T-helper 2 cell (primary cell): ENCODE measurements around the gene CAV2.

Experiments used
- DNase-seq, 5 experiments: peaks; one replicate each; pipeline versions ENCODE4 v3.0.0 to v3.0.0-alpha.2; 2012 to 2022

CAV2 gene

GRCh38 chr7:116496653-116497052, 2.9 kb upstream of the CAV2 start:
- DNase-seq: no peak

DNA sequence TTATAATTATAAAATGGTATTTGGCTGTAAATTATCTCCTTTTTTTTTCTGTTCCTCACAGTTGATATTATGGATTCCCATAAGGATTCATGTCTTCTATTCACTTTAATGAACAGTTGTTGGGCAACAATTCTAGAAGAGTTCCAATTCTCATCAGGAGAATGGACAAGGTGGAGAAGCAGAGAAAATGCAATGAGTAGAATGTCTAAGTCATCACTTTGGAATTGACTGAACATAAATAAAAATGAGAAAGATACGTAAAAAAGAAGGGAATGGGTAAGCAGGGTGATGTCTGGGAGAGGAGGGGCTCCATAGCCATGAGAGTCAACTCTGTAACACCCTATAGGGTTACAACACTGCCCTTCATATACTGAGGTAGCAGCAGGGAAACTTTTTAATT, 1.8 kb upstream of the CAV2 start:
- DNase-seq: no peak

DNA sequence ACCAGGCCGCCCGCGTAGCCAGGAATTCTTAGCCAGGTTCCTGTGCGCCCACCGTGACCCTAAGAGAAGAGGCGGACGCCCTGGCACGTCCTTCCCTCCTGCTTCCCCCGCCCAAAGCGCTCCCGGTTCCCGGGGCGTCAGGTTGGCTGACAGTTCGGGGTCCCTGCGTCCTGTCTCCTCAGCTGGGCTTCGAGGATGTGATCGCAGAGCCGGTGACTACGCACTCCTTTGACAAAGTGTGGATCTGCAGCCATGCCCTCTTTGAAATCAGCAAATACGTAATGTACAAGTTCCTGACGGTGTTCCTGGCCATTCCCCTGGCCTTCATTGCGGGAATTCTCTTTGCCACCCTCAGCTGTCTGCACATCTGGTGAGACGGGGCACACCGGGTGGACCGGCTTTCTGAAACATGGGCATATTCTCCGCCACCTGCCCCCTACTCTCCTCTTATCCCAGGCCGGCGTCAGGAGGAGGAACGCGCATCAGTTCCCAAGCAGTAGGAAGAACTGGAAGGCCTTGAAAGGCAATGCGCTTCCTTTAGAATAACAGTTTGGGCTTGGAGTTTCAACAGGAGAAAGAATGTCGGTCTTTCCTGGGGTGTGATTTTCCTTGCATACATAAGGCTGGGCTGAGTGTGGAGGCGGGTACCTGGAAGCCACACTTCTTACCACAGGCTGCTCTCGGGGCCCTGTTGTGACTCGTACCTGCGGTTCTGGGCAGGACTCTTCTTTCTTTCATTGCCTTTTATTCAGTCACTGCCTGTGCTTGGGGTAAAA, 728 bp downstream of the CAV2 start:
- DNase-seq: peak in 3 of 5 experiments; percentile 12 to 35 (median 16)

- no peak for DNase-seq
These were observed 2.1 kb downstream of the CAV2 start for GRCh38 chr7:116501425-116502167.

DNA sequence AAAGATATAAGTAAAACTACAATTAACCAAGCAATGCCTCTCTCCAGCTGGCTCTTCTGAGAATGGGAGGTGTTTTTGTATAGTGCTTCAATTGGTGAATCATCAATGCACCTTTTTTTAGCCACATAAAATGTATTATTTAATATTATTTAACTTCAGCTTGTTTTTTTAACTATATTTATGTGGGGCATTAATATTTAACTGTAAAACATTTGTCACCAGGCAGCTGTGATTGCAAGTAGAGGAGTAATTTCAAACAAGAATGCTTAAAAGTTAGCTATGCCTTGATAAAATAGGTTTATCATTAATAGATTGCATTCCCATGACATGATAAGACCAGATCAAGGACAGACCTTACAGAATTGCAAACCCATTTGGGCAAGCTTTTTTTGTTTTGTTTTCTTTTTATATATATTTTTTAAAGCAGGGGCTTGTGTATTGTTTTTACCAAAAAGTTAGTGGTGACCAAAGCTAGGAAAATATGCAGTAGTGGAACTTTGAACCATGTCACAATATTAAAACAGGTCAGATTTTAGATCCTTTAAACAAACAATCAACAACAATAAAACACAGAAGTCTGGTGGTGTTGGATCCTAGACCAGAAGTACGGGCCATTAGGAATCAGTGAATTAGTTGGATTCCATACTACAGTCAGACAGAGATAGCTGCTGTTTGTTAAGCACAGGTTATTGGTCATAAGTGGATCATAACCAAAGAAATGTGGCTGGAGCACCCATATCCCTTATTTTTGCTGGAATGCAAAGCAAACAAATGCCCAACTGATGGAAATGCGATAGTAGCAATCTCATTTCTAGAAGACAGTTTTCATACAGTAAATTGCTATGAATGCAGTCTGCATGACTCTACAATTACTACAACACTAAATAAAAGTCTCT, 2.9 kb downstream of the CAV2 start:
- DNase-seq: no peak

- no peak for DNase-seq
These were observed 4.3 kb downstream of the CAV2 start for GRCh38 chr7:116503835-116504234.

- no peak for DNase-seq
These were observed 5.7 kb downstream of the CAV2 start for GRCh38 chr7:116505278-116505677.

DNA sequence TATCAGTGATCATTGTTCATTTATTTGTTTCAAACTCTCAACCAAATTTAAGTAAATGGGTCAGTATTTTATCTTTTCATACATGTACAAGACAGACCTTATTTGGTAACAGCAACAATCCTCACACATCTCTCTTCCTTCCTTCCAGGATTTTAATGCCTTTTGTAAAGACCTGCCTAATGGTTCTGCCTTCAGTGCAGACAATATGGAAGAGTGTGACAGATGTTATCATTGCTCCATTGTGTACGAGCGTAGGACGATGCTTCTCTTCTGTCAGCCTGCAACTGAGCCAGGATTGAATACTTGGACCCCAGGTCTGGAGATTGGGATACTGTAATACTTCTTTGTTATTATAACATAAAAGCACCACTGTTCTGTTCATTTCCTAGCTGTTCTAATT, 6.3 kb downstream of the CAV2 start:
- no peak for DNase-seq

- no peak for DNase-seq
These were observed 10.5 kb downstream of the CAV2 start for GRCh38 chr7:116509982-116510579.

GRCh38 chr7:116510795-116511194, 11.3 kb downstream of the CAV2 start:
- no peak for DNase-seq

DNA sequence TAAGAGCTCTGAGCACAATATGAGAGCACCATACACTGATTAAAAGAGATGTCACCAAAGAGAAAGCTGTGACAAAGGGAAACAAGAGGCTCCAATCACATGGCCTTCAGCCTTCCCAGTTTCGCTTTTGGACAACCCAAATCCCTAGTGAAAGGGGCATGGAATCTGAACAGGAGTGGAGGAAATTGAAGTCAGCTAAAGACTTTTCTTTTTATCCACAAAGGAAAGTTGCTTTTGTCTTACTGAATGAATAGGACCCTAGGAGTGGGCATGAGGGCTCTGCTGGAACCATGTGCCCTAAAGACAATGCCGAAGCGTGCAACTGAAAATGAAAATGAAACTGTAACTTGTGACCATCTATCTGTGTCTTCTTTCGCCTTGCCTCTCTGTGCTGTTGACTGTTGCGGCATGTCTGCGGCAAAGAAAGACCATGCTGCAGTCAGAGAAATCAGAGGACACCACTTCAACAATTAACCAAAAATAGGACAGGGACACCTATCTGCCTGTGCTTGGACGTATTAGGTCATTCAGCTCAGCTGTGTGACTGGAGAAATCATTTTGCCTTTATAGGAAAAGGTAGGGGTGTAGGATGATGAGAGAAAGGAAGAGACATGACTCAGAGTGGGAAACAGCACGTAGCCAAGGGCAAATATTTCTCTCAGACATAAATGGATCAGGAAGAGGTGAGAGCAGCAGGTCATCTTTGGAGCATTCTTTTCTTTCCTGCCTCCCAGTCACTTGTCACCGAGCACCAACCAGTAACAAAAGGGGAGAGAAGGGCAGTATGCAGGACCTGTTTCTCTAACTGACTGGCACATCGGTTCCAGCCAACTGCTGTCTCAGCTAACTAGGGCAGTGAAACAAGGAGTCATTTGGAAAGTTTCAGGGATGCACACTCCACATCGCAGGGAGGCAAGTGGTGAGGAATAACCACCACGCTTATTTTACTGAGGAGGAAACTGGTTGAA, 12.3 kb downstream of the CAV2 start:
- peak in 2 of 5 experiments; percentile 50 to 55 for DNase-seq

DNA sequence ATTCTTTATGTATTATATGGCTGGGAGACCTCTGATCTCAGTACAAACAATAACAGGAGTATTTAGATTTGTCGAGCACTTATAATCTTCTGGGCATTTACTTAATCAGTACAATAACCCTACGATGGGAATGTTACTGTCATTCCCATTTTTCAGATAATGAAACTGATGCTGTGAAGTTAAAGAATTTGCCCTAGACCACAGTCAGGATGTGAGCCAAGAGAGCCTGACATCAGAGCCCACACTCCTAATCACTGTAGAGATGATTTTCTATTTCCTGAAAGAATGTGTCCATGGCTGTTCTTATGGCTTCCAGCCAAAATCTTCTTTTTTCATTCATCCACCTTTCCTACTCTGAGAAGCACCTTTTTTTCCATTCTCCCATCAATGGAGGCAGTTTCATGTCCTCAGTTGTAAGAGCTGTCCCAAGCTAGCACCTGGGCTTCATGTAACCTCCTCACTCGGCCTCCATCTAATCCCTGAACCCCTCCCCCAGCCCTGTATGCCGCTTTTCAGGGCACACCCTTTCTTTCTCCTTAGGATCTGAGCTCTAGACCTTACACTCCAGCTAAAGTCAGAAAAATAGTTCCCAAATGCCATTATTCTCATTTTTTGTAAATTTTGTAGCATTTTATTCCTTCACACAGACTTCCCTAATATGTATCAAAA, 13.1 kb downstream of the CAV2 start:
- DNase-seq: no peak

GRCh38 chr7:116515584-116515983, 16.0 kb downstream of the CAV2 start:
- no peak for DNase-seq

GRCh38 chr7:116516324-116516723, 16.8 kb downstream of the CAV2 start:
- no peak for DNase-seq

DNA sequence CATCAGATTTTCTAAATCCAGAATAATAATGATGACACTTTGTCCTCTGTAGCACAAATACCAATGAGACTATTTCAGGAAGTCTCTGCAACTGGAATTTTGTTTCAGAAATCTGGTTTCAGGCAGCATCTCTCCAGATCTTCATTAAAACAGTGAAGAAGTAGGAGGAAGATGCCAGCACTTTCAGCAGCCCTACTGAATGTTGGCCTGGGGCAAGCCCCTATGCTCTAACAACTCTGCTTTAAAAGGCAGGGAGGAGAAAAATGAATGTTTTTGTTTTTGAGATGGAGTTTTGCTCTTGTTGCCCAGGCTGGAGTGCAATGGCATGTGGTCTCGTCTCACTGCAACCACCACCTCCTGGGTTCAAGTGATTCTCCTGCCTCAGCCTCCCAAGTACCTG, 18.1 kb downstream of the CAV2 start:
- DNase-seq: no peak

DNA sequence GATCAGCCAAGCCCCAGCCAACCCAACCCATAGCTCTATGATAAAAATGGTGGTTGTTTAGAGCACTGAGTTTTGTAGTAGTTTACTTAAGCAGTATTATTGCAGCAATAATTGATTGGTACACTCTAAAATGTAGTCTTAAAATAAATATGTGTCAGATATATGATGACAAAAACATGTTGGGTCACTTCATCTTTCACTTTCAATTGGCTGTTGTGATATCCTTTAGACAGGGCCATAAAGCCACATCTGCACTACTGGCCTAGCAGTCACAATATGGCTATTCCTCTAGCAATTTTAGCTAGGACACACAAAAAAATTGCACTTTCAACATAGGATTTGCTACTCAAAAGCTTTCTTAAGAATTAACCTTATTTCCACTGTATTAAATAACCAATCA, 19.4 kb downstream of the CAV2 start:
- DNase-seq: no peak

DNA sequence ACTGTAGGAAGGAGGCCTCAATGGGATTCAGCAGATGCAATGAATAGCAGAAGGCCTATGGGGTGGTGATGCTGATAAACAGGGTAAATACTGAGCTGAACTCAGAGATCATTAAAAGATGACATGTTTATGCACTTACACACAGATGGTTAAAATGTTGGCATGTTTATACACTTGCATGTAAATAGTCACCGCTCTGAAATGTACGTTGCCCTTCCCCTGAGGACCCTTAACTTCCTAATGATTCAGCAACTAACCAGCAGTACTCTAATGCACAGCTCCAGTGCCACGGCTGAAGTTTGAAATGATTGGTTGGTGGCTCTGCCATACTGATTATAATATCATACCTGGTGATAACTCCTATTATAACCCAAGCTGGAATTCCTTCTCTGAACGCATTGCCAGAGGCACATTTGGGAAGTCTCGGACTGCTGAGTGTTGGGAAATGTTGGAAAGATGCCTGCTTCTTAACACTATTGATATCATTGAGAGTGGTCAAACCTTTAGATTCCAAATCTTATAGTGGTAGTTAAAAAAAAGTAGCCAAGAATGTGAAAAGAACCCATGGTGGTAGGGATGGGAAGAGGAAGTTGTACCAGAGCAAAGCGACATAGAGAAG, 21.6 kb downstream of the CAV2 start:
- no peak for DNase-seq

DNA sequence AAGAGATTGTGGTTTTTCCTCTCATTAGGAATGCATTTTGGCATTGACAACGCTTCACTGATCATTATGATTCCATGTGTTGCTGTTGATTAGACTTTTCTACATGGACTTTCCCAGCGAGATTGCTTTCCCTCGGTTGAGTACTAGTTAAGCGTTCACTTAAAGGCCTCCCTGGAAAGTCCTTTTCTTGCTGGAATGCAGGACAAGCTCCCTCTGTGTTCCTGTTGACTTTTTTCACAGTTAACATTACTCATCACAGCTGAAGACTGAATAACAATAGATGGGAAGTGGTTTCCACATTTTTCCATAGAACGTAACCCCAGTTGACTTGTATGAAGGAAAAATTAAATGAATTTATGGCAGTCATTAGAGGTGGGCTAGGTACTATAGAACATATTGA, 22.7 kb downstream of the CAV2 start:
- DNase-seq: no peak

GRCh38 chr7:116524221-116524608, 24.7 kb downstream of the CAV2 start:
- DNase-seq: no peak

GRCh38 chr7:116524609-116525297, 25.2 kb downstream of the CAV2 start, which contains the start of gene CAV1:
Gene CAV1, plus strand, starts transcription at chr7:116525036. Its CDS starts 27 bp downstream, at chr7:116525063.
- DNase-seq: peak in 2 of 5 experiments; percentile 14 to 35
